Neural crest cell (in vitro differentiated cells): ENCODE results near the gene EVI5L. TPM values are rescaled to one million over a fixed set of nuclear protein-coding genes. Genes with fewer than 3 reads are reported as not detected.

Experiments
- DNase-seq: peaks from one replicate; pipeline ENCODE4 v3.0.0; 2021; ENCODE audit warnings: low read depth, mixed read lengths, low spot score
- H3K27ac Mint-ChIP-seq: one replicate; pipeline ENCODE4 v1.8.0; 2021; ENCODE audit warnings: mild to moderate bottlenecking, mixed read lengths; ENCODE audit not compliant: unreplicated experiment
- H3K27me3 Mint-ChIP-seq: 2 replicates; pipeline ENCODE4 v1.8.0; 2021; ENCODE audit warnings: low read depth, mild to moderate bottlenecking, mixed read lengths
- H3K36me3 Mint-ChIP-seq: 2 replicates; pipeline ENCODE4 v1.8.0; 2021; ENCODE audit warnings: low read depth, mild to moderate bottlenecking, mixed read lengths
- H3K4me1 Mint-ChIP-seq: 2 replicates; pipeline ENCODE4 v1.8.0; 2021; ENCODE audit warnings: mixed read lengths
- H3K4me3 Mint-ChIP-seq: one replicate; pipeline ENCODE4 v1.8.0; 2021; ENCODE audit warnings: mild to moderate bottlenecking, mixed read lengths
- H3K9me3 Mint-ChIP-seq: 2 replicates; pipeline ENCODE4 v1.8.0; 2021; ENCODE audit warnings: mixed read lengths
- CTCF ChIP-seq: fragments of 200-600 bp; sonication (generic); conservative IDR thresholded peaks from 2 replicates; pipeline ENCODE4 v1.5.0; 2021; ENCODE audit warnings: antibody characterized with exemption, mild to moderate bottlenecking
- total RNA-seq: library from RNA; stranded (reverse); gene quantifications from 2 replicates; pipeline ENCODE4 v1.2.1, GENCODE V29; 2021

EVI5L gene
- total RNA-seq, 1 donor from 2014 or later: 19.5 TPM

- Mint-ChIP-seq H3K36me3 (peaks cover 2% of the 10 kb centered on the region), H3K4me1 (peaks cover 28% of the 10 kb centered on the region), H3K27ac (no peak overlapping the region), H3K27me3 (peaks cover 6% of the 10 kb centered on the region), H3K4me3 (peak overlapping the region; percentile 65), H3K9me3 (no peaks in the 10 kb centered on the region)
- DNase-seq: no peak
- TF ChIP-seq CTCF: no peak
Measured at GRCh38 chr19:7900931-7901330, 70.9 kb downstream of the EVI5L start.

- peak overlapping the region; percentile 65 for H3K4me3 Mint-ChIP-seq
- no peak overlapping the region for H3K27ac Mint-ChIP-seq
- peaks cover 6% of the 10 kb centered on the region for H3K27me3 Mint-ChIP-seq
- peaks cover 2% of the 10 kb centered on the region for H3K36me3 Mint-ChIP-seq
- no peaks in the 10 kb centered on the region for H3K9me3 Mint-ChIP-seq
- TF ChIP-seq CTCF: no peak
- DNase-seq: no peak
- H3K4me1 Mint-ChIP-seq: peaks cover 28% of the 10 kb centered on the region
Measured at GRCh38 chr19:7901337-7901736, 71.3 kb downstream of the EVI5L start.

- Mint-ChIP-seq H3K27me3 (peaks cover 6% of the 10 kb centered on the region), H3K36me3 (peaks cover 2% of the 10 kb centered on the region), H3K9me3 (no peaks in the 10 kb centered on the region), H3K27ac (no peak overlapping the region), H3K4me3 (peak overlapping the region; percentile 95), H3K4me1 (peaks cover 25% of the 10 kb centered on the region)
- no peak for TF ChIP-seq CTCF
- no peak for DNase-seq
Measured at GRCh38 chr19:7902796-7903243, 72.8 kb downstream of the EVI5L start.

GRCh38 chr19:7903244-7904073 is 73.4 kb downstream of the EVI5L start, which contains the start of gene MAP2K7:
TSS of gene MAP2K7 (plus strand) at chr19:7903877. CDS start at chr19:7903945, 68 bp downstream.
- peak; percentile 100 for DNase-seq
- Mint-ChIP-seq H3K4me1 (peaks cover 25% of the 10 kb centered on the region), H3K36me3 (peaks cover 2% of the 10 kb centered on the region), H3K27ac (peak within 1 kb of the TSS; percentile 86), H3K27me3 (peaks cover 6% of the 10 kb centered on the region), H3K4me3 (peak within 1 kb of the TSS; percentile 95), H3K9me3 (no peaks in the 10 kb centered on the region)
- peak; percentile 61 for TF ChIP-seq CTCF

- H3K27ac Mint-ChIP-seq: peak overlapping the region; percentile 78
- peaks cover 25% of the 10 kb centered on the region for H3K4me1 Mint-ChIP-seq
- peak overlapping the region; percentile 93 for H3K4me3 Mint-ChIP-seq
- peaks cover 6% of the 10 kb centered on the region for H3K27me3 Mint-ChIP-seq
- DNase-seq: no peak
- peaks cover 2% of the 10 kb centered on the region for H3K36me3 Mint-ChIP-seq
- no peaks in the 10 kb centered on the region for H3K9me3 Mint-ChIP-seq
- no peak for TF ChIP-seq CTCF
Measured at GRCh38 chr19:7904074-7905020, 74.3 kb downstream of the EVI5L start.
